SK-N-SH treated with all-trans-retinoic acid at 6 μM for 48 hours (cell line): ENCODE measurements around the gene TNS3.

Experiments used
- ATAC-seq: fragments of 200-7000 bp; cut with Tn5 transposase; 3 replicates; pipeline ENCODE4 v1.9.1; 2020; ENCODE audit warnings: mild to moderate bottlenecking, moderate library complexity
- ARNTL ChIP-seq: fragments of 450-650 bp; formaldehyde crosslinking; IDR thresholded peaks from 2 replicates; pipeline ENCODE4 v1.5.0; 2020; ENCODE audit warnings: low read depth, mild to moderate bottlenecking, moderate library complexity, borderline replicate concordance
- BACH2 ChIP-seq: fragments of 250-450 bp; sonication (Bioruptor Pico); IDR thresholded peaks from 2 replicates; pipeline ENCODE4 v1.9.0; 2021; ENCODE audit warnings: mild to moderate bottlenecking, borderline replicate concordance
- CSDC2 ChIP-seq: fragments of 250-450 bp; sonication (Bioruptor Pico); IDR thresholded peaks from 2 replicates; pipeline ENCODE4 v1.5.0; 2020; ENCODE audit warnings: mild to moderate bottlenecking, moderate library complexity
- GLIS3 ChIP-seq: fragments of 250-450 bp; sonication (Bioruptor Pico); IDR thresholded peaks from 2 replicates; pipeline ENCODE4 v1.5.0; 2020; ENCODE audit warnings: mild to moderate bottlenecking, moderate library complexity
- ISL1 ChIP-seq: fragments of 250-450 bp; sonication (Bioruptor Pico); IDR thresholded peaks from 2 replicates; pipeline ENCODE4 v2.1.2; 2022; ENCODE audit warnings: mild to moderate bottlenecking, moderate library complexity
- OSR1 ChIP-seq: fragments of 250-450 bp; sonication (Bioruptor Pico); IDR thresholded peaks from 2 replicates; pipeline ENCODE4 v1.8.0; 2022; ENCODE audit warnings: moderate library complexity, mild to moderate bottlenecking, inconsistent platforms
- PPARA ChIP-seq: fragments of 250-450 bp; sonication (Bioruptor Pico); IDR thresholded peaks from 2 replicates; pipeline ENCODE4 v1.5.0; 2020; ENCODE audit warnings: mild to moderate bottlenecking, borderline replicate concordance
- RARB ChIP-seq: fragments of 250-450 bp; sonication (Bioruptor Pico); IDR thresholded peaks from 2 replicates; pipeline ENCODE4 v1.8.0; 2021; ENCODE audit warnings: mild to moderate bottlenecking, moderate library complexity
- SNAI2 ChIP-seq: fragments of 250-450 bp; sonication (Bioruptor Pico); IDR thresholded peaks from 2 replicates; pipeline ENCODE4 v1.5.0; 2020; ENCODE audit warnings: mild to moderate bottlenecking, moderate library complexity
- TCF4 ChIP-seq: fragments of 250-450 bp; sonication (Bioruptor Pico); IDR thresholded peaks from 2 replicates; pipeline ENCODE4 v1.8.0; 2021; ENCODE audit warnings: mild to moderate bottlenecking, moderate library complexity, borderline replicate concordance
- TOX ChIP-seq: fragments of 250-450 bp; sonication (Bioruptor Pico); IDR thresholded peaks from 2 replicates; pipeline ENCODE4 v1.8.0; 2021; ENCODE audit warnings: mild to moderate bottlenecking, moderate library complexity, borderline replicate concordance
- ZC3H10 ChIP-seq: fragments of 250-450 bp; sonication (Bioruptor Pico); IDR thresholded peaks from 2 replicates; pipeline ENCODE4 v1.5.1; 2021; ENCODE audit warnings: mild to moderate bottlenecking, moderate library complexity
- ZFP3 ChIP-seq: fragments of 250-450 bp; sonication (Bioruptor Pico); IDR thresholded peaks from 2 replicates; pipeline ENCODE4 v1.5.0; 2020; ENCODE audit warnings: mild to moderate bottlenecking, moderate library complexity
- ZFP30 ChIP-seq: fragments of 450-650 bp; formaldehyde crosslinking; IDR thresholded peaks from 2 replicates; pipeline ENCODE4 v1.5.0; 2022; ENCODE audit warnings: mild to moderate bottlenecking, moderate library complexity
- ZNF565 ChIP-seq: fragments of 450-650 bp; formaldehyde crosslinking; conservative IDR thresholded peaks from 2 replicates; pipeline ENCODE4 v1.5.0; 2020; ENCODE audit warnings: low read depth, mild to moderate bottlenecking, moderate library complexity
- ZNF70 ChIP-seq: fragments of 450-650 bp; formaldehyde crosslinking; IDR thresholded peaks from 2 replicates; pipeline ENCODE4 v1.5.0; 2020; ENCODE audit warnings: mild to moderate bottlenecking, moderate library complexity
- ZNF8 ChIP-seq: fragments of 450-650 bp; formaldehyde crosslinking; IDR thresholded peaks from 2 replicates; pipeline ENCODE4 v1.5.0; 2020; ENCODE audit warnings: mild to moderate bottlenecking, moderate library complexity
- TF ChIP-seq, protein P1 (sequence below): fragments of 250-450 bp; sonication (Bioruptor Pico); IDR thresholded peaks from 2 replicates; pipeline ENCODE4 v1.5.1; 2021; ENCODE audit warnings: mild to moderate bottlenecking, moderate library complexity
- TF ChIP-seq, protein P2 (sequence below): fragments of 250-450 bp; sonication (Bioruptor Pico); IDR thresholded peaks from 2 replicates; pipeline ENCODE4 v1.5.1; 2020; ENCODE audit warnings: low read depth, mild to moderate bottlenecking, moderate library complexity
- TF ChIP-seq, protein P3 (sequence below): fragments of 250-450 bp; sonication (Bioruptor Pico); IDR thresholded peaks from 2 replicates; pipeline ENCODE4 v1.8.0; 2021; ENCODE audit warnings: low read depth, mild to moderate bottlenecking, moderate library complexity, borderline replicate concordance
- TF ChIP-seq, protein P4 (sequence below): fragments of 250-450 bp; sonication (Bioruptor Pico); IDR thresholded peaks from 2 replicates; pipeline ENCODE4 v1.8.0; 2020; ENCODE audit warnings: mild to moderate bottlenecking, moderate library complexity, borderline replicate concordance
- TF ChIP-seq, protein P5 (sequence below): fragments of 250-450 bp; sonication (Bioruptor Pico); IDR thresholded peaks from 2 replicates; pipeline ENCODE4 v1.5.0; 2020; ENCODE audit warnings: mild to moderate bottlenecking, moderate library complexity

Gene TNS3

DNA sequence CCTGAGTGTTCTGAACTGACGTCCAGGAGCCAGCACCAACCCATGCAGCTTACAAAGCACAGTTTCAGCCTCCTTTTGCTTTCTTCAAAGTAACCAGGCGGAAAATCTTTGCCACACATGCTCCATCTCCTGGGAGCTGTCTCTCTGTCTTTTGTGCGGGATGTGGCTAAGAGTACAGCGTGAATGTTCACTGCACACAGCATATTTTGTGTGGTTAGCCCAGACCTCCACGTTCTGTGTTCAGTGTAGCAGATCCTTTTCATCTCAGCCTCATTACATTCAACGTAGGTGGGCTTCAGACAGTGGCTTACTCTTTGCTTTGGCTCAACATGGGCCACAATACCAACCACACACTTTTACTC lies 200.8 kb downstream of the TNS3 start (continued):
- TF ChIP-seq, protein P1, sequence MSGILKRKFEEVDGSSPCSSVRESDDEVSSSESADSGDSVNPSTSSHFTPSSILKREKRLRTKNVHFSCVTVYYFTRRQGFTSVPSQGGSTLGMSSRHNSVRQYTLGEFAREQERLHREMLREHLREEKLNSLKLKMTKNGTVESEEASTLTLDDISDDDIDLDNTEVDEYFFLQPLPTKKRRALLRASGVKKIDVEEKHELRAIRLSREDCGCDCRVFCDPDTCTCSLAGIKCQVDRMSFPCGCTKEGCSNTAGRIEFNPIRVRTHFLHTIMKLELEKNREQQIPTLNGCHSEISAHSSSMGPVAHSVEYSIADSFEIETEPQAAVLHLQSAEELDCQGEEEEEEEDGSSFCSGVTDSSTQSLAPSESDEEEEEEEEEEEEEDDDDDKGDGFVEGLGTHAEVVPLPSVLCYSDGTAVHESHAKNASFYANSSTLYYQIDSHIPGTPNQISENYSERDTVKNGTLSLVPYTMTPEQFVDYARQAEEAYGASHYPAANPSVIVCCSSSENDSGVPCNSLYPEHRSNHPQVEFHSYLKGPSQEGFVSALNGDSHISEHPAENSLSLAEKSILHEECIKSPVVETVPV (CRISPR knock-in tag), result no peak
- TF ChIP-seq TOX (CRISPR knock-in tag) (no peak), PPARA (no peak)

DNA sequence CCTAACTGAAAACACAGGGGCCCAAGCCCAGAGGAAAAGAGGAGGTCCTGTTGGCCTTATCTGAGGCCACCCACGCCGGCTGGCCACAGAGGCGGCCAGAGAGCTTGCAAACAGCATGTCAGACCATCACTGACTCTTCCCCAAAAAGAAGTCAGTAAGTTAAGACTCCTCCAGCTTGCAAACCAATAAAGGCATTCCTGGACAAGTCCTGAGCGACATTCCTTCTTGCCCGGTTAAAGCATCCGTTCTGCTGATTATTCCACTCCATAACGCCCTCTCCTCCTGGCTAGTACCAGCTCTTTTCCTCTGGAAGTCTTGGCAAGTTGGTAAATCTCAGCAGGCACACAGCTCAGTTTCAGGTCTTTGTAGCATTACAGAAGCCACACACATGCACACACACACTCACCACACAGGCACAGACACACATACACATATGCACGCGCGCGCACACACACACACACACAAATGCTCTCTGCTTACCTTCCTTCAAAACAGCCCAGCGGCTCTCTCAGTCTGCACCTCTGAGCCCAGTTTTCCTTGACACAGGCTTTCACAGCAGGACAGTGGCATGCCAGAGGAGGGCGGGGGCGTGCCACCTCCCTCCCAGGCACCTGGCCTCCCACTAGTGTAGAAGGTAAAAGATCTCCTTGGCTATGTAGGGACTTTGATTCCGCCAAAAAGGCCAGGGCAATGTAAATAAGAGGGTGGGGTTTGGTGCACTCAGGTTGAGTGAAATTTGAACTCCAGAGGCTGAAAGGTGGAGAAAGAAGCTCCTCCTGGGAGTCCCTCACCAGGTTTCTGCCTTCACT lies 201.4 kb downstream of the TNS3 start:
- peak; percentile 52; the same call in 2 of the 3 replicates for ATAC-seq
- no peak for TF ChIP-seq ZNF70 (CRISPR knock-in tag)
- no peak for TF ChIP-seq OSR1 (CRISPR knock-in tag)
- no peak for TF ChIP-seq RARB (CRISPR knock-in tag)
- no peak for TF ChIP-seq ZNF8 (CRISPR knock-in tag)
- no peak for TF ChIP-seq SNAI2
- TF ChIP-seq PPARA, result no peak

DNA sequence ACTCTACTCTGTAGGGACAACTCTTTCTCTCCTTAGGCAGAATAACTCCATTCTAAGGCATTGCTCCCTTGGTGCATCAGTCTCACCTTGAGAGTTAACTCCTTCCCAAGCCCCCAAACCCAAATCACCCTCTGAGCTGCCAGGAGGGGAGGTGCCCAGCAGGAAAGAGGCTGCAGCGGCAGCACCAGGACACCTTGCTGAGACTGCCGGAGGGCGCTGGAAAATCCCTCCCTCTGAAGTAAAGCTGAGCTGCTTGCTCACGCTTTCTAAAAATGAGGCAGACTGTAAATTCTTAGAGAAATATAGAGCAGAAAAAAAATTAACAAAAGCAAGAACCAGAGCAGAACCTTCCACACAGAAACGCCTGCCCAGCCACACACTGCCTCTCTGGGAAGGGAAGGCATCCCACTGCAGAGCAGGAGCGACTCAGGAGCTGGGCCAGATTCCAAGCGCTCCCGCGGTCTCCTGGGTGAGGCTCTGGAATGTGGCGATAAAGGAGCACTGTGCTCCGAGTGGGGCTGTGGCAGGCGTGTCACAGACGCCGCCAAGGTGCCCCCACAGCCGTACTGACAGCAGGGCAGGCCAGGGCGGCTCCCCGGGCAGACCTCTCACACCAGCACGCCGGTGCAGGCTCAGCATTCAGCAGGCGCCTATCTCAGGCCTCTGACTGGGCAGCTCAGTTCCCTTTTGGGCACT lies 202.1 kb downstream of the TNS3 start:
- peak; percentile 90 for ATAC-seq
- TF ChIP-seq ZFP30 (CRISPR knock-in tag), result no peak
- no peak for TF ChIP-seq ZNF8 (CRISPR knock-in tag)
- TF ChIP-seq OSR1 (CRISPR knock-in tag), result no peak
- no peak for TF ChIP-seq RARB (CRISPR knock-in tag)
- TF ChIP-seq, protein P2, sequence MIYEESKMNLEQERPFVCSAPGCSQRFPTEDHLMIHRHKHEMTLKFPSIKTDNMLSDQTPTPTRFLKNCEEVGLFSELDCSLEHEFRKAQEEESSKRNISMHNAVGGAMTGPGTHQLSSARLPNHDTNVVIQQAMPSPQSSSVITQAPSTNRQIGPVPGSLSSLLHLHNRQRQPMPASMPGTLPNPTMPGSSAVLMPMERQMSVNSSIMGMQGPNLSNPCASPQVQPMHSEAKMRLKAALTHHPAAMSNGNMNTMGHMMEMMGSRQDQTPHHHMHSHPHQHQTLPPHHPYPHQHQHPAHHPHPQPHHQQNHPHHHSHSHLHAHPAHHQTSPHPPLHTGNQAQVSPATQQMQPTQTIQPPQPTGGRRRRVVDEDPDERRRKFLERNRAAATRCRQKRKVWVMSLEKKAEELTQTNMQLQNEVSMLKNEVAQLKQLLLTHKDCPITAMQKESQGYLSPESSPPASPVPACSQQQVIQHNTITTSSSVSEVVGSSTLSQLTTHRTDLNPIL (CRISPR knock-in tag), result no peak
- TF ChIP-seq GLIS3 (CRISPR knock-in tag), result no peak
- TF ChIP-seq SNAI2, result no peak
- no peak for TF ChIP-seq ZNF565 (CRISPR knock-in tag)
- no peak for TF ChIP-seq TOX (CRISPR knock-in tag)
- no peak for TF ChIP-seq ZNF70 (CRISPR knock-in tag)
- TF ChIP-seq, protein P3, sequence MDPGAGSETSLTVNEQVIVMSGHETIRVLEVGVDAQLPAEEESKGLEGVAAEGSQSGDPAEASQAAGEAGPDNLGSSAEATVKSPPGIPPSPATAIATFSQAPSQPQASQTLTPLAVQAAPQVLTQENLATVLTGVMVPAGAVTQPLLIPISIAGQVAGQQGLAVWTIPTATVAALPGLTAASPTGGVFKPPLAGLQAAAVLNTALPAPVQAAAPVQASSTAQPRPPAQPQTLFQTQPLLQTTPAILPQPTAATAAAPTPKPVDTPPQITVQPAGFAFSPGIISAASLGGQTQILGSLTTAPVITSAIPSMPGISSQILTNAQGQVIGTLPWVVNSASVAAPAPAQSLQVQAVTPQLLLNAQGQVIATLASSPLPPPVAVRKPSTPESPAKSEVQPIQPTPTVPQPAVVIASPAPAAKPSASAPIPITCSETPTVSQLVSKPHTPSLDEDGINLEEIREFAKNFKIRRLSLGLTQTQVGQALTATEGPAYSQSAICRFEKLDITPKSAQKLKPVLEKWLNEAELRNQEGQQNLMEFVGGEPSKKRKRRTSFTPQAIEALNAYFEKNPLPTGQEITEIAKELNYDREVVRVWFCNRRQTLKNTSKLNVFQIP (CRISPR knock-in tag), result no peak
- TF ChIP-seq ISL1 (CRISPR knock-in tag), result no peak
- TF ChIP-seq CSDC2, result no peak
- TF ChIP-seq PPARA, result no peak

DNA sequence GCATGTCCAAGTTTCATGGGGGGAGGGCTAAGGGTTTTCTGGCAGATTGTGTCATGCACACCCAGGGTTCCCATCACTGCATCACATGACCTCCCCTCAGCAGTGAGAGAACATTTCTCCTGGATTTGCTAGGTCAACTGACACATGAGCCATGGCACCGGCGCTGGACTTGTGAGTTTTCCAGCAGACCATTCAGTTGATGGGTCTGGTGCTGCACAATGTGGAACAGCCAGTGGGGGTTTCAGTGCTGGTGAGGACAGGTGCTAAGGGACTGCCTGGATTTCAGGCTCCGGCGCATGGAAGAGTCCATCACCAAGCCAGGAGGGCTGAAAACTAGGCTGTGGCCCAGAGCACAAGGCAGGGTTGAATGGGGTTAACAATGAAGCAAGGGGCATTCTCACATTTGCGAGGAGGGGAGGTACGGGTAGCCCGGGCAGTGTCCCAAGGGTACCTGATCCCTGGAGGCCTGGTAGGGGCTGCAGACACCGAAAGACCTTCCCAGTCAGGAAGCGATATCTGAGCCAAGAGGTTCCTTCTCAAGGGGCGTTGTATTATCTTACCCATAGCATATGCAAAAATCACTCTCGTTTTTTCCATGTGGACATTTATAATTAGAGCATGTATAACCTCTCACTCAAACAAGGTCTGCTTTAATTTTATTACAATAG lies 203.0 kb downstream of the TNS3 start:
- no peak for TF ChIP-seq TCF4 (CRISPR knock-in tag)
- TF ChIP-seq ZC3H10 (CRISPR knock-in tag), result no peak
- no peak for ATAC-seq

DNA sequence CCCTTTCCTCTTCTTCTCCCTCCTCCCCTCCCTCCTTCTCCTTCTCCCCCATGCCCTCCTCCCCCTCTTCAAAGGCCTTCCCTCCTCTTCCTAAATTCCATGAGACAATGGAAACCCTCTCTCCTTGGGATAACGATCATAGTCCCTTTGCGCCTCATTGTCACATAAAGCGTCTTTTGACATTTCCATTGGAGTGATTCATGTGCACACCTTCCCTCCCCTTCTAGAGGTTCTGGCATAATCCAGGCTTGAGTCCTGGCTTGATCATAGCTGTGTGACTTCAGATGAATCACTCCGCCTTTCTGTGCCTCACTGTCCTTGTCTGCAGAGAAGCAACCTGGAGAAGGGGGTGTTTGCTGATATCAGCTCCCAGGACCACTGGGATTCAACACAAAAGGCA lies 204.2 kb downstream of the TNS3 start:
- TF ChIP-seq CSDC2 (no peak), ZC3H10 (CRISPR knock-in tag) (no peak), ZFP3 (CRISPR knock-in tag) (no peak), ZFP30 (CRISPR knock-in tag) (no peak), TOX (CRISPR knock-in tag) (no peak)
- ATAC-seq, result no peak

DNA sequence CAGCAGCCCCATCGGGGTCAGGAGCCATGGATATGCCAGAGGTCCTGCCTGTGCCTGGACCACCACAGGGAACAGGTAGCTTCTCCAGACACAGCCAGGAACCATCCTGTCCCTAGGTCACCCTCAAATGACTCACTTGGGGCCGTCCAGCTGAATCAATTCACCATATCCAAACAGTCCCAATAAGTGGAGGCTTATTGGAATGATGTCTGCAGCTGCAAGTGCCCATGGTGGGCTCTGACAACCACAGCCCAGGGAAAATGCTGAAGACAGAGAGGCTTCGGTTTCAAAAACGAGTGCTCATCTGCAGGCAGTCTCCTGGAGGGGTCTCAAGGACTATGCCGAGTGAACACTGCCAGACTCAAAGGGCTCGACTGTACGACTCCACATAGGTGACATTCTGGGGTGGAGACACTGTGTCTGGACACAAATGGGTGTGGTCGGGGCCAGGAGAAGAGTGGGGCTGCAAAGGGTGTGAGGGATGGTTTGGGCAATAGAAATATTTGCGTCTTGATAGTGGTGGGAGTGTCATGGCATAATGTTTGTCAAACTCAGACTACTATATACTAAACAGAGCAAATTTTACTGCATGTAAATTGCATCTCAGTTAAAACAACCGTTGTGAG lies 204.8 kb downstream of the TNS3 start:
- ATAC-seq, result no peak
- TF ChIP-seq ZNF8 (CRISPR knock-in tag) (no peak), BACH2 (CRISPR knock-in tag) (no peak), ZFP30 (CRISPR knock-in tag) (no peak), ARNTL (CRISPR knock-in tag) (no peak), OSR1 (CRISPR knock-in tag) (no peak), ISL1 (CRISPR knock-in tag) (no peak)
- TF ChIP-seq, protein P4, sequence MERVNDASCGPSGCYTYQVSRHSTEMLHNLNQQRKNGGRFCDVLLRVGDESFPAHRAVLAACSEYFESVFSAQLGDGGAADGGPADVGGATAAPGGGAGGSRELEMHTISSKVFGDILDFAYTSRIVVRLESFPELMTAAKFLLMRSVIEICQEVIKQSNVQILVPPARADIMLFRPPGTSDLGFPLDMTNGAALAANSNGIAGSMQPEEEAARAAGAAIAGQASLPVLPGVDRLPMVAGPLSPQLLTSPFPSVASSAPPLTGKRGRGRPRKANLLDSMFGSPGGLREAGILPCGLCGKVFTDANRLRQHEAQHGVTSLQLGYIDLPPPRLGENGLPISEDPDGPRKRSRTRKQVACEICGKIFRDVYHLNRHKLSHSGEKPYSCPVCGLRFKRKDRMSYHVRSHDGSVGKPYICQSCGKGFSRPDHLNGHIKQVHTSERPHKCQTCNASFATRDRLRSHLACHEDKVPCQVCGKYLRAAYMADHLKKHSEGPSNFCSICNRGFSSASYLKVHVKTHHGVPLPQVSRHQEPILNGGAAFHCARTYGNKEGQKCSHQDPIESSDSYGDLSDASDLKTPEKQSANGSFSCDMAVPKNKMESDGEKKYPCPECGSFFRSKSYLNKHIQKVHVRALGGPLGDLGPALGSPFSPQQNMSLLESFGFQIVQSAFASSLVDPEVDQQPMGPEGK, result no peak
- TF ChIP-seq, protein P5, sequence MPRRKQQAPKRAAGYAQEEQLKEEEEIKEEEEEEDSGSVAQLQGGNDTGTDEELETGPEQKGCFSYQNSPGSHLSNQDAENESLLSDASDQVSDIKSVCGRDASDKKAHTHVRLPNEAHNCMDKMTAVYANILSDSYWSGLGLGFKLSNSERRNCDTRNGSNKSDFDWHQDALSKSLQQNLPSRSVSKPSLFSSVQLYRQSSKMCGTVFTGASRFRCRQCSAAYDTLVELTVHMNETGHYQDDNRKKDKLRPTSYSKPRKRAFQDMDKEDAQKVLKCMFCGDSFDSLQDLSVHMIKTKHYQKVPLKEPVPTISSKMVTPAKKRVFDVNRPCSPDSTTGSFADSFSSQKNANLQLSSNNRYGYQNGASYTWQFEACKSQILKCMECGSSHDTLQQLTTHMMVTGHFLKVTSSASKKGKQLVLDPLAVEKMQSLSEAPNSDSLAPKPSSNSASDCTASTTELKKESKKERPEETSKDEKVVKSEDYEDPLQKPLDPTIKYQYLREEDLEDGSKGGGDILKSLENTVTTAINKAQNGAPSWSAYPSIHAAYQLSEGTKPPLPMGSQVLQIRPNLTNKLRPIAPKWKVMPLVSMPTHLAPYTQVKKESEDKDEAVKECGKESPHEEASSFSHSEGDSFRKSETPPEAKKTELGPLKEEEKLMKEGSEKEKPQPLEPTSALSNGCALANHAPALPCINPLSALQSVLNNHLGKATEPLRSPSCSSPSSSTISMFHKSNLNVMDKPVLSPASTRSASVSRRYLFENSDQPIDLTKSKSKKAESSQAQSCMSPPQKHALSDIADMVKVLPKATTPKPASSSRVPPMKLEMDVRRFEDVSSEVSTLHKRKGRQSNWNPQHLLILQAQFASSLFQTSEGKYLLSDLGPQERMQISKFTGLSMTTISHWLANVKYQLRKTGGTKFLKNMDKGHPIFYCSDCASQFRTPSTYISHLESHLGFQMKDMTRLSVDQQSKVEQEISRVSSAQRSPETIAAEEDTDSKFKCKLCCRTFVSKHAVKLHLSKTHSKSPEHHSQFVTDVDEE (CRISPR knock-in tag), result no peak
